Measurements from ENCODE around the gene MSTO1.
"Not testable (repeated sequence)": the region's sequence is repeated elsewhere in the genome, so short reads cannot be mapped to it uniquely, and the experiment has no call there.

Gene MSTO1

DNA sequence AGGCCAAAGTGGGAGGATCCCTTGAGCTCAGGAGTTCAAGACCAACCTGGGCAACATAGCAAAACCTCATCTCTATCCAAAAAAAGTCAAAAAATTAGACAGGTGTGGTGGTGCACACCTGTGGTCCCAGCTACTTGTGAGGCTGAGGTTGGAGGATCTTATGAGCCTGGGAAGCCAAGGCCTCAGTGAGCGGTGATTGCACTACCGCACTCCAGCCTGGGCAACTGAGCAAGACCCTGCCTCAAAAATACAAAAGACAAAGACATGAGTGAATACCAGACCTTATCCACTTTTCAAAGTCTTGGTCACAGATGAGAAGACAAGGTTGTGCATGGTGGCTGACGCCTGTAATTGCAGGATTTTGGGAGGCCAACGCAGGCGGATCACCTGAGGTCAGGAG, 13.2 kb upstream of the MSTO1 start:
- TF ChIP-seq EZH2 (IDR thresholded peaks at IDR 0.05; ENCODE audit: borderline replicate concordance, low read length) = no peak
- TF ChIP-seq, protein P1, sequence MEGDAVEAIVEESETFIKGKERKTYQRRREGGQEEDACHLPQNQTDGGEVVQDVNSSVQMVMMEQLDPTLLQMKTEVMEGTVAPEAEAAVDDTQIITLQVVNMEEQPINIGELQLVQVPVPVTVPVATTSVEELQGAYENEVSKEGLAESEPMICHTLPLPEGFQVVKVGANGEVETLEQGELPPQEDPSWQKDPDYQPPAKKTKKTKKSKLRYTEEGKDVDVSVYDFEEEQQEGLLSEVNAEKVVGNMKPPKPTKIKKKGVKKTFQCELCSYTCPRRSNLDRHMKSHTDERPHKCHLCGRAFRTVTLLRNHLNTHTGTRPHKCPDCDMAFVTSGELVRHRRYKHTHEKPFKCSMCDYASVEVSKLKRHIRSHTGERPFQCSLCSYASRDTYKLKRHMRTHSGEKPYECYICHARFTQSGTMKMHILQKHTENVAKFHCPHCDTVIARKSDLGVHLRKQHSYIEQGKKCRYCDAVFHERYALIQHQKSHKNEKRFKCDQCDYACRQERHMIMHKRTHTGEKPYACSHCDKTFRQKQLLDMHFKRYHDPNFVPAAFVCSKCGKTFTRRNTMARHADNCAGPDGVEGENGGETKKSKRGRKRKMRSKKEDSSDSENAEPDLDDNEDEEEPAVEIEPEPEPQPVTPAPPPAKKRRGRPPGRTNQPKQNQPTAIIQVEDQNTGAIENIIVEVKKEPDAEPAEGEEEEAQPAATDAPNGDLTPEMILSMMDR (IDR thresholded peaks at IDR 0.05; ENCODE audit: low read length) = no peak
- no peak overlapping the region for H3K27ac ChIP-seq (ENCODE audit: low read depth, low read length, poor library complexity, severe bottlenecking)
- no peaks in the 10 kb centered on the region for H3K79me2 ChIP-seq (ENCODE audit: insufficient read depth, low read length)
- H3K27me3 ChIP-seq (ENCODE audit: insufficient read depth, low read length) = no peaks in the 10 kb centered on the region
- H3K36me3 ChIP-seq (ENCODE audit: insufficient read depth, low read length) = no peaks in the 10 kb centered on the region
- no peak overlapping the region for H3K9ac ChIP-seq (ENCODE audit: low read length)
- H3K4me2 ChIP-seq (ENCODE audit: low read length) = no peak overlapping the region
- H3K4me1 ChIP-seq (ENCODE audit: insufficient read depth, low read length, severe bottlenecking) = peaks cover 11% of the 10 kb centered on the region
- no peaks in the 10 kb centered on the region for H3K9me2 ChIP-seq (ENCODE audit: low read depth, low read length)
- no peaks in the 10 kb centered on the region for H4K20me1 ChIP-seq (ENCODE audit: insufficient read depth, low read length)
- no peak overlapping the region for H2AFZ ChIP-seq (ENCODE audit: low read length)
- H3K4me3 ChIP-seq (ENCODE audit: low read depth, low read length, poor library complexity, severe bottlenecking) = no peak overlapping the region
- H3F3A ChIP-seq (ENCODE audit: insufficient read depth, low read length) = no peaks in the 10 kb centered on the region
- H3K9me3 ChIP-seq (ENCODE audit: low read length) = no peaks in the 10 kb centered on the region

DNA sequence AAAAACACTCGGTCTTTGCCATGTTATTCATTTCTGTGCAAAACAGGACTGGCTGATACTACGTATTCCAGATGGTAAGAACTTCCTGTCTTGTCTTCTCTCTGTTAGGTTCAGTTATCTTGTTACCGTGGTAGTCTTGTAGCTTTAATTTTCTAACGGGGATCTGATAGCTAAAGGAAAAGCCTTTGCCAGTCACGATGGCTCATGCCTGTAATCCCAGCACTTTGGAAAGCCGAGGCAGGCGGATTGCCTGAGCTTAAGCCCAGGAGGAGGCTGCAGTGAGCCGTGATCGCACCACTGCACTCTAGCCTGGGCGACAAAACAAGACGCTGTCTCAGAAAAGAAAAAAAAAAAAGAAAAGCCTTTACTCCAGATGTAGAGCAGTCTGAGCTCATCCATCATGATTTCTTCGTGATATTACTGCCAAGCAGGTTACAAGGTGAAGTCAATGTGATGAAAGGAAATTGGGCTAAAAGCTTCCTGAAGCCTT, 11.1 kb upstream of the MSTO1 start:
- Histone ChIP-seq H3K27ac (ENCODE audit: low read depth, low read length, poor library complexity, severe bottlenecking) (peak overlapping the region; percentile 50), H3K36me3 (ENCODE audit: insufficient read depth, low read length) (no peaks in the 10 kb centered on the region), H3K9ac (ENCODE audit: low read length) (peak overlapping the region; percentile 45; the same call in 1 of the 2 replicates), H3K9me3 (ENCODE audit: low read length) (no peaks in the 10 kb centered on the region), H3K4me2 (ENCODE audit: low read length) (peak overlapping the region; percentile 47), H3K4me1 (ENCODE audit: insufficient read depth, low read length, severe bottlenecking) (peaks cover 11% of the 10 kb centered on the region), H3K79me2 (ENCODE audit: insufficient read depth, low read length) (no peaks in the 10 kb centered on the region), H3K4me3 (ENCODE audit: low read depth, low read length, poor library complexity, severe bottlenecking) (no peak overlapping the region), H4K20me1 (ENCODE audit: insufficient read depth, low read length) (no peaks in the 10 kb centered on the region), H3K27me3 (ENCODE audit: insufficient read depth, low read length) (no peaks in the 10 kb centered on the region), H2AFZ (ENCODE audit: low read length) (no peak overlapping the region), H3K9me2 (ENCODE audit: low read depth, low read length) (no peaks in the 10 kb centered on the region), H3F3A (ENCODE audit: insufficient read depth, low read length) (no peaks in the 10 kb centered on the region)
- TF ChIP-seq EZH2 (IDR thresholded peaks at IDR 0.05; ENCODE audit: borderline replicate concordance, low read length) = no peak
- TF ChIP-seq, protein P1 (IDR thresholded peaks at IDR 0.05; ENCODE audit: low read length) = no peak

- H3F3A ChIP-seq (ENCODE audit: insufficient read depth, low read length); H2AFZ ChIP-seq (ENCODE audit: low read length); H3K36me3 ChIP-seq (ENCODE audit: insufficient read depth, low read length); H3K9me3 ChIP-seq (ENCODE audit: low read length); H3K27me3 ChIP-seq (ENCODE audit: insufficient read depth, low read length); H3K27ac ChIP-seq (ENCODE audit: low read depth, low read length, poor library complexity, severe bottlenecking); H3K4me3 ChIP-seq (ENCODE audit: low read depth, low read length, poor library complexity, severe bottlenecking); H3K9me2 ChIP-seq (ENCODE audit: low read depth, low read length); H4K20me1 ChIP-seq (ENCODE audit: insufficient read depth, low read length); H3K79me2 ChIP-seq (ENCODE audit: insufficient read depth, low read length); H3K4me2 ChIP-seq (ENCODE audit: low read length); H3K9ac ChIP-seq (ENCODE audit: low read length): not testable (repeated sequence)
- peaks cover 11% of the 10 kb centered on the region for H3K4me1 ChIP-seq (ENCODE audit: insufficient read depth, low read length, severe bottlenecking)
These were observed 10.0 kb upstream of the MSTO1 start for GRCh38 chr1:155599828-155600572.

- no peak overlapping the region for H3K4me2 ChIP-seq (ENCODE audit: low read length)
- no peak overlapping the region for H2AFZ ChIP-seq (ENCODE audit: low read length)
- H4K20me1 ChIP-seq (ENCODE audit: insufficient read depth, low read length) = no peaks in the 10 kb centered on the region
- H3K4me3 ChIP-seq (ENCODE audit: low read depth, low read length, poor library complexity, severe bottlenecking) = no peak overlapping the region
- H3K36me3 ChIP-seq (ENCODE audit: insufficient read depth, low read length) = peaks cover 7% of the 10 kb centered on the region; the same call in 1 of the 2 replicates
- H3K9me3 ChIP-seq (ENCODE audit: low read length) = no peaks in the 10 kb centered on the region
- TF ChIP-seq, protein P1 (IDR thresholded peaks at IDR 0.05; ENCODE audit: low read length) = no peak
- no peak for TF ChIP-seq EZH2 (IDR thresholded peaks at IDR 0.05; ENCODE audit: borderline replicate concordance, low read length)
- H3F3A ChIP-seq (ENCODE audit: insufficient read depth, low read length) = no peaks in the 10 kb centered on the region
- H3K9ac ChIP-seq (ENCODE audit: low read length) = no peak overlapping the region
- H3K9me2 ChIP-seq (ENCODE audit: low read depth, low read length) = no peaks in the 10 kb centered on the region
- no peak overlapping the region for H3K27ac ChIP-seq (ENCODE audit: low read depth, low read length, poor library complexity, severe bottlenecking)
- no peaks in the 10 kb centered on the region for H3K4me1 ChIP-seq (ENCODE audit: insufficient read depth, low read length, severe bottlenecking)
- no peaks in the 10 kb centered on the region for H3K27me3 ChIP-seq (ENCODE audit: insufficient read depth, low read length)
- no peaks in the 10 kb centered on the region for H3K79me2 ChIP-seq (ENCODE audit: insufficient read depth, low read length)
These were observed 2.3 kb upstream of the MSTO1 start for GRCh38 chr1:155607708-155608107.
